BE2C (cell line): ENCODE measurements around the gene NUCB1.
"Not testable (repeated sequence)": the region's sequence is repeated elsewhere in the genome, so short reads cannot be mapped to it uniquely, and the experiment has no call there.

ENCODE experiments used
- DNase-seq: peaks from one replicate; pipeline ENCODE4 v3.0.0-alpha.2; 2020
- H3K27me3 ChIP-seq: fragments of 250-450 bp; sonication (Bioruptor Pico); 2 replicates; pipeline ENCODE4 v1.5.1; 2020; ENCODE audit warnings: mild to moderate bottlenecking
- H3K36me3 ChIP-seq: fragments of 250-450 bp; sonication (Bioruptor Pico); 2 replicates; pipeline ENCODE4 v1.5.1; 2020; ENCODE audit warnings: mild to moderate bottlenecking
- H3K4me1 ChIP-seq: fragments of 250-450 bp; sonication (Bioruptor Pico); 2 replicates; pipeline ENCODE4 v1.5.1; 2020
- H3K4me3 ChIP-seq: 2 replicates; pipeline ENCODE4 v1.5.1; 2011; ENCODE audit warnings: low read depth, low read length
- H3K9me3 ChIP-seq: fragments of 250-450 bp; sonication (Bioruptor Pico); 2 replicates; pipeline ENCODE4 v1.5.1; 2020
- TF ChIP-seq, protein P1 (sequence below): IDR thresholded peaks from 2 replicates; pipeline ENCODE4 v1.5.1; 2012; ENCODE audit warnings: mild to moderate bottlenecking, low read depth, low read length

The NUCB1 gene

DNA sequence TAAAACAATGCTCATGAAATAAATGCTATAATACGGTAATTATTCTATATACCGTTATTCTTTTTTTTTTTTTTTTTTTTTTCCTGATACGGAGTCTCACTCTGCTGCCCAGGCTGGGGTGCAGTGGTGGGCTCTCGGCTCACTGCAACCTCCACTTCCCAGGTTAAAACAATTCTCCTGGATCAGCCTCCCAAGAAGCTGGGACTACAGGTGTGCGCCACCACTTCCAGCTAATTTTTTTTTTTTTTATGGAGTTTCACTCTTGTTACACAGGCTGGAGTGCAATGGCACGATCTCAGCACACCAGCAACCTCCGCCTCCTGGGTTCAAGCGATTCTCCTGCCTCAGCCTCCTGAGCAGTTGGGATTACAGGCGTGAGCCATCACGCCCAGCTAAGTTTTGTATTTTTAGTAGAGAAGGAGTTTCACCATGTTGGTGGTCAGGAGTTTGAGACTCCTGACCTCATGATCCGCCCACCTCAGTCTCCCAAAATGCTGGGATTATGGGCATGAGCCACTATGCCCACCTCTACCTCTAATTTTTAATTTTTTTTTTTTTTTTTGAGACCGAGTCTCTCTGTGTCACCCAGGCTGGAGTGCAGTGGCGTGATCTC lies 21.0 kb upstream of the NUCB1 start:
- TF ChIP-seq, protein P1, sequence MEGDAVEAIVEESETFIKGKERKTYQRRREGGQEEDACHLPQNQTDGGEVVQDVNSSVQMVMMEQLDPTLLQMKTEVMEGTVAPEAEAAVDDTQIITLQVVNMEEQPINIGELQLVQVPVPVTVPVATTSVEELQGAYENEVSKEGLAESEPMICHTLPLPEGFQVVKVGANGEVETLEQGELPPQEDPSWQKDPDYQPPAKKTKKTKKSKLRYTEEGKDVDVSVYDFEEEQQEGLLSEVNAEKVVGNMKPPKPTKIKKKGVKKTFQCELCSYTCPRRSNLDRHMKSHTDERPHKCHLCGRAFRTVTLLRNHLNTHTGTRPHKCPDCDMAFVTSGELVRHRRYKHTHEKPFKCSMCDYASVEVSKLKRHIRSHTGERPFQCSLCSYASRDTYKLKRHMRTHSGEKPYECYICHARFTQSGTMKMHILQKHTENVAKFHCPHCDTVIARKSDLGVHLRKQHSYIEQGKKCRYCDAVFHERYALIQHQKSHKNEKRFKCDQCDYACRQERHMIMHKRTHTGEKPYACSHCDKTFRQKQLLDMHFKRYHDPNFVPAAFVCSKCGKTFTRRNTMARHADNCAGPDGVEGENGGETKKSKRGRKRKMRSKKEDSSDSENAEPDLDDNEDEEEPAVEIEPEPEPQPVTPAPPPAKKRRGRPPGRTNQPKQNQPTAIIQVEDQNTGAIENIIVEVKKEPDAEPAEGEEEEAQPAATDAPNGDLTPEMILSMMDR, result no peak
- Histone ChIP-seq H3K4me1 (peaks cover 6% of the 10 kb centered on the region; the same call in 1 of the 2 replicates), H3K27me3 (no peaks in the 10 kb centered on the region), H3K9me3 (no peaks in the 10 kb centered on the region), H3K4me3 (no peak overlapping the region), H3K36me3 (no peaks in the 10 kb centered on the region; the same call in 1 of the 2 replicates)
- no peak for DNase-seq

DNA sequence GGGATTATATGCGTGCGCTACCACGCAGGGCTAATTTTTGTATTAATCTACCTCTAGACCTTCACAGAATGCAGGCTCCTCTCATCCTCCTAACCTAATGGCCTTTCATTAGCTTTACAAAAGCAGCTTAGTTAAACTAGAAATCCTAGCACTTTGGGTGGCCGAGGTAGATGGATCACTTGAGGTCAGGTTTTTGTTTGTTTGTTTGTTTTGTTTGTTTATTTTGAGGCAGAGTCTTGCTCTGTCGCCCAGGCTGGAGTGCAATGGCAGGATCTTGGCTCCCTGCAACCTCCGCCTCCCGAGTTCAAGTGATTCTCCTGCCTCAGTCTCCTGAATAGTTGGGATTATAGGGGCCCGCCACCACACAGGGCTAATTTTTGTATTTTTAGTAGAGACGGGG lies 20.4 kb upstream of the NUCB1 start:
- H3K36me3 ChIP-seq, H3K27me3 ChIP-seq, DNase-seq, H3K4me3 ChIP-seq, H3K9me3 ChIP-seq, H3K4me1 ChIP-seq: not testable (repeated sequence)

DNA sequence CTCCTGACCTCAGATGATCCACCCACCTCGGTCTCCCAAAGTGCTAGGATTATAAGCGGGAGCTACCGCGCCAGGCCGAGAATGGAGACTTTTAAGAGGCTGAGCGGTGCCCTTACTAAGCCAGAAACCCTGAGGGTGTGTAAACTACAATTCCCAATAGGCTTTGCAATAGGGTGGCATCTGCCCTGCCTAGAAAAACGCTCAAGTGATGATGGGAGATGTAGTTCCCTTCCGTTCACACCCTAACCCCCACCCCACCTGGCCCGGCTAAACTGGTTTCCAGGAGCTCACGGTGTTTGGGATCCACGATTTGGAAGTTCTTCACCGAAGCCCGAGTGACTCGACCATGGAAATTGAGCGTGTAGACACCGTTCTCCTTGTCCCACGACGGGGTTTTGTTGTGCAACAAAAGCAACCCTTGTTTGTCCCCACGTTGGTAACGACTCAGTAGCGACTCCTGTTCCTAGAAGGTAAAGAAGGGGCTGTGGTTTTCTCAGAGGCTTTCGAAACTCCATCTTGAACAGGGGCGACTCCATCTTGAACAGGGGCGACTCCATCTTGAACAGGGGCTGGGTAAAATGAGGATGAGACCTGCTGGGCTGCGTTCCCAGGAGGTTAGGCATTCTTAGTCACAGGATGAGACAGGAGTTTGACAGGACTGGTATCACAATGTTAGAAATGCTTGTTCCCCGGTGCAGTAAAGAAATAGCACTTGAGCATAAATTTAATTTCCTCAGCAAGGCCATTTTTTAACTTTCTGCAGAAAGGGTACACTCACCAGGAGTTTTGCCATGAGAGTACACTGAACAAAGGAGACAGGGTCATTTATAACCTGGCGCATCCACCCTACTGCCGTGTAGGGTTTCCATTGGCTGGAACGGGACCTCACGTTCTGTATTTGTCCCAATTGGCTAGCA lies 18.1 kb upstream of the NUCB1 start:
- Histone ChIP-seq H3K36me3 (no peaks in the 10 kb centered on the region), H3K4me1 (peaks cover 4% of the 10 kb centered on the region; the same call in 1 of the 2 replicates), H3K4me3 (no peak overlapping the region), H3K9me3 (no peaks in the 10 kb centered on the region), H3K27me3 (no peaks in the 10 kb centered on the region)
- no peak for DNase-seq
- TF ChIP-seq, protein P1, result no peak

DNA sequence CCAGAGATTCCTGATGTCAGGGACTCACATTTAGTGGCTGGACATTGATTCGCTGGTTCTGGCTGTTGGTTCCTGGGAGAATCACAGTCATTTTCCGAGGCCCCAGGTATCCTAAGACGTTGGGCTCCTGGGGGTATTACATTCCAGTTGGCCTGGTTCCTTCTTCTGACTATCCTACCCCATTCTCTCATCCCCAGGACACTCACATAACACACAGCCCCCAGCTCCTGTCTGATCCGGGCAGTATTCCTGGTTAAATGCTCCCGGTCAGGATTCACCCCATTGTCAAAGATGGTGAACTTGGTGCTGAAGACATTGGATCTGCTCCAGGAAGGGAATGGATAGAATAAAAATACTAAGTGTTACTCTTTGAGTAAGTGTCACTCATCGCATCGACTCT lies 16.4 kb upstream of the NUCB1 start:
- no peaks in the 10 kb centered on the region for H3K27me3 ChIP-seq
- no peak for DNase-seq
- H3K9me3 ChIP-seq, result no peaks in the 10 kb centered on the region
- TF ChIP-seq, protein P1, result no peak
- H3K36me3 ChIP-seq, result no peaks in the 10 kb centered on the region
- H3K4me3 ChIP-seq, result no peak overlapping the region
- peaks cover under 1% of the 10 kb centered on the region; the same call in 1 of the 2 replicates for H3K4me1 ChIP-seq

DNA sequence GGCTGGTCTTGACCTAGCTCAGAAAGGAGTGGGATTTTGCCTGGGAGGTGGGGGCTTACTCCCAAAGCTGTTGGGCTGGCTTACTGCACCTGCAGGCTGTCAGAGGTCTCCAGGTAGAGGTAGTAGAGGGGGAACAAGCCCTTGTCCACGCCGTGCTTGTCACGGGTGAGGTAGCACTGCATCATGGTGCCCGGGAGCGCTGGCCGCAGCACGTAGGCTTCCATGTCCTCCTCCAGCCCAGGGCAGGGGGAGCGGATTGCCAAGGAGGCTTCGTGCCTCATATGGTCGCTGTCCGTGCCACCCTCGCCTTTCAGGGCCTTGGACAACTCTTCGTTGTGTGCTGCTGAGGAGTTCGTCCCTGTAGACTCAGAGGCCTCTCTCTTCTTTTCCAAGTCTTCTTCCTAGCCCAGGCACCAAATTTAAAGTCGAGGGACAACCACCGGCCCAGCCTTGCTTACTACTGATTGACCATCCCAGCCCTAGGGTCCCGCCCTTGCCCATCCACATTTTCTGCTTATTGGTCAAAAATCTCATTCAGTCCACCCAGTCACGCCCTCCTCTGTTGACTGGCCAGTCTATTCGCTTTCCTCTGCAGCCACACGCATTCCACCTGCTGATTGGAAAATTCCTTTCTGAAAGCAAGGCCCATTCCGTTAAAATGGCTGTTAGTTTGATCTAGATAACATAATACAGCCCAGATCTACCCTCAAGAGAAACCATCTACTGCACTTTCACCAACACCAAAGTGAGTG lies 12.1 kb upstream of the NUCB1 start:
- Histone ChIP-seq H3K36me3 (no peaks in the 10 kb centered on the region), H3K27me3 (no peaks in the 10 kb centered on the region), H3K4me3 (no peak overlapping the region), H3K4me1 (no peaks in the 10 kb centered on the region), H3K9me3 (no peaks in the 10 kb centered on the region)
- no peak for DNase-seq
- TF ChIP-seq, protein P1, result no peak

DNA sequence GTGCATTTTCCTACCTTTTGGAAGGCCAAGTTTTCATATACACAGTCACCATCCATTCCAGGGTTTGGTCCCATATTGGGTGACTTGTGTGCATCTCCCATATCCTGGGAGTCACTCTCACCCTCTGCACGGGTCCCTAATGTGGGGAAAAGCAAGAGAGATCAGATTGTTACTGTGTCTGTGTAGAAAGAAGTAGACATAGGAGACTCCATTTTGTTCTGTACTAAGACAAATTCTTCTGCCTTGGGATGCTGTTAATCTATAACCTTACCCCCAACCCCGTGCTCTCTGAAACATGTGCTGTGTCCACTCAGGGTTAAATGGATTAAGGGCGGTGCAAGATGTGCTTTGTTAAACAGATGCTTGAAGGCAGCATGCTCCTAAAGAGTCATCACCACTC lies 10.6 kb upstream of the NUCB1 start:
- not testable (repeated sequence) for DNase-seq, H3K27me3 ChIP-seq, H3K9me3 ChIP-seq, H3K4me1 ChIP-seq, H3K4me3 ChIP-seq, H3K36me3 ChIP-seq
